H9 (cell line): ENCODE measurements around the gene SCRG1. TPM values are rescaled to one million over a fixed set of nuclear protein-coding genes. Genes with fewer than 3 reads are reported as not detected.

ENCODE experiments used
- DNase-seq: peaks from one replicate; pipeline ENCODE4 v3.0.0-alpha.2; 2017
- H2AFZ ChIP-seq: one replicate; pipeline ENCODE4 v1.6.1; 2013; ENCODE audit warnings: mild to moderate bottlenecking, low read length, control low read depth, moderate library complexity
- H2AK5ac ChIP-seq: 2 replicates; pipeline ENCODE4 v1.6.1; 2013; ENCODE audit warnings: low read length, control low read depth, mixed read lengths; ENCODE audit not compliant: insufficient read length
- H2BK120ac ChIP-seq: one replicate; pipeline ENCODE4 v1.6.1; 2013; ENCODE audit warnings: low read depth, mild to moderate bottlenecking, low read length, control low read depth, inconsistent platforms; ENCODE audit not compliant: poor library complexity, severe bottlenecking
- H2BK12ac ChIP-seq: 2 replicates; pipeline ENCODE4 v1.6.1; 2013; ENCODE audit warnings: low read length, control low read depth, mixed read lengths, low read depth; ENCODE audit not compliant: insufficient read length
- H2BK15ac ChIP-seq: 2 replicates; pipeline ENCODE4 v1.6.1; 2013; ENCODE audit warnings: low read depth, low read length, control low read depth
- H2BK20ac ChIP-seq: one replicate; pipeline ENCODE4 v1.6.1; 2013; ENCODE audit warnings: low read depth, mild to moderate bottlenecking, low read length, control low read depth, inconsistent platforms; ENCODE audit not compliant: poor library complexity, severe bottlenecking
- H2BK5ac ChIP-seq: 2 replicates; pipeline ENCODE4 v1.6.1; 2013; ENCODE audit warnings: low read length, control low read depth, mixed read lengths; ENCODE audit not compliant: insufficient read length
- H3K14ac ChIP-seq: 2 replicates; pipeline ENCODE4 v1.6.1; 2013; ENCODE audit warnings: low read length, control low read depth; ENCODE audit not compliant: insufficient read depth
- H3K18ac ChIP-seq: 2 replicates; pipeline ENCODE4 v1.6.1; 2013; ENCODE audit warnings: low read depth, mild to moderate bottlenecking, mixed read lengths, low read length, control low read depth; ENCODE audit not compliant: insufficient read length
- H3K23ac ChIP-seq: 2 replicates; pipeline ENCODE4 v1.6.1; 2013; ENCODE audit warnings: low read length, control low read depth, mixed read lengths, low read depth; ENCODE audit not compliant: insufficient read length
- H3K23me2 ChIP-seq: 2 replicates; pipeline ENCODE4 v1.6.1; 2013; ENCODE audit warnings: low read depth, mild to moderate bottlenecking, mixed read lengths, low read length, control low read depth; ENCODE audit not compliant: insufficient read length, poor library complexity, severe bottlenecking
- H3K27ac ChIP-seq: 2 replicates; pipeline ENCODE4 v1.5.1; 2013; ENCODE audit warnings: low read length, control low read depth, mixed read lengths, low read depth; ENCODE audit not compliant: insufficient read length
- H3K27me3 ChIP-seq: 2 replicates; pipeline ENCODE4 v1.6.1; 2013; ENCODE audit warnings: low read length, control low read depth, inconsistent platforms; ENCODE audit not compliant: insufficient read depth
- H3K4ac ChIP-seq: 2 replicates; pipeline ENCODE4 v1.6.1; 2013; ENCODE audit warnings: low read depth, mild to moderate bottlenecking, control low read depth, inconsistent platforms, low read length, moderate library complexity
- H3K4me1 ChIP-seq: 2 replicates; pipeline ENCODE4 v1.6.1; 2013; ENCODE audit warnings: low read length, control low read depth, inconsistent platforms; ENCODE audit not compliant: insufficient read depth
- H3K4me2 ChIP-seq: 2 replicates; pipeline ENCODE4 v1.6.1; 2013; ENCODE audit warnings: low read length, control low read depth, mixed read lengths; ENCODE audit not compliant: insufficient read length, insufficient read depth
- H3K56ac ChIP-seq: 2 replicates; pipeline ENCODE4 v1.6.1; 2013; ENCODE audit warnings: low read depth, mild to moderate bottlenecking, mixed read lengths, low read length, control low read depth; ENCODE audit not compliant: insufficient read length
- H3K79me1 ChIP-seq: 2 replicates; pipeline ENCODE4 v1.6.1; 2013; ENCODE audit warnings: low read depth, mild to moderate bottlenecking, moderate library complexity, low read length, control low read depth, inconsistent platforms; ENCODE audit not compliant: insufficient read depth, poor library complexity, severe bottlenecking
- H3K79me2 ChIP-seq: 2 replicates; pipeline ENCODE4 v1.6.1; 2013; ENCODE audit warnings: low read length, control low read depth, inconsistent platforms; ENCODE audit not compliant: insufficient read depth
- H3K9ac ChIP-seq: 2 replicates; pipeline ENCODE4 v1.6.1; 2013; ENCODE audit warnings: low read length, control low read depth, mixed read lengths; ENCODE audit not compliant: insufficient read length; ENCODE audit errors: extremely low read depth
- H3K9me3 ChIP-seq: one replicate; pipeline ENCODE4 v1.6.1; 2013; ENCODE audit warnings: low read depth, low read length, inconsistent platforms; ENCODE audit not compliant: control insufficient read depth
- H3T11ph ChIP-seq: one replicate; pipeline ENCODE4 v1.6.1; 2013; ENCODE audit warnings: mild to moderate bottlenecking, low read length, control low read depth, inconsistent platforms
- H4K20me1 ChIP-seq: one replicate; pipeline ENCODE4 v1.6.1; 2013; ENCODE audit not compliant: control insufficient read depth, insufficient read length, insufficient read depth
- H4K5ac ChIP-seq: 2 replicates; pipeline ENCODE4 v1.6.1; 2013; ENCODE audit warnings: low read depth, mild to moderate bottlenecking, mixed read lengths, low read length, control low read depth; ENCODE audit not compliant: insufficient read length
- H4K8ac ChIP-seq: replicated peaks from 2 replicates; pipeline ENCODE4 v1.6.1; 2013; ENCODE audit warnings: low read length, control low read depth, mixed read lengths, low read depth; ENCODE audit not compliant: insufficient read length
- H4K91ac ChIP-seq: 2 replicates; pipeline ENCODE4 v1.6.1; 2013; ENCODE audit warnings: low read depth, mild to moderate bottlenecking, moderate library complexity, mixed read lengths, low read length, control low read depth; ENCODE audit not compliant: insufficient read length
- H3K27ac Mint-ChIP-seq, 3 experiments: 2 replicates in 2 of 3; 3 replicates in 1 of 3; pipeline ENCODE4 v1.8.0; 2020 to 2021; ENCODE audit warnings: mixed read lengths in 3 of 3, mild to moderate bottlenecking in 1 of 3, moderate library complexity in 1 of 3
- H3K27me3 Mint-ChIP-seq: 2 replicates; pipeline ENCODE4 v1.8.0; 2021; ENCODE audit warnings: low read depth, mild to moderate bottlenecking, moderate library complexity, mixed read lengths
- H3K36me3 Mint-ChIP-seq, 3 experiments: 2 replicates in 2 of 3; 3 replicates in 1 of 3; pipeline ENCODE4 v1.8.0; 2020 to 2021; ENCODE audit warnings: low read depth in 3 of 3, mixed read lengths in 3 of 3; ENCODE audit not compliant: insufficient read depth in 1 of 3
- H3K4me1 Mint-ChIP-seq, 2 experiments: 2 replicates each; pipeline ENCODE4 v1.8.0; 2020; ENCODE audit warnings: mixed read lengths in 2 of 2
- H3K4me3 Mint-ChIP-seq, 2 experiments: 2 replicates in 1 of 2; 3 replicates in 1 of 2; pipeline ENCODE4 v1.8.0; 2020 to 2021; ENCODE audit warnings: mild to moderate bottlenecking in 2 of 2, mixed read lengths in 2 of 2, moderate library complexity in 1 of 2
- H3K9me3 Mint-ChIP-seq, 2 experiments: 2 replicates in 1 of 2; 3 replicates in 1 of 2; pipeline ENCODE4 v1.8.0; 2020; ENCODE audit warnings: mild to moderate bottlenecking in 2 of 2, mixed read lengths in 2 of 2, moderate library complexity in 1 of 2
- CTCF ChIP-seq: fragments of 200-600 bp; sonication (generic); conservative IDR thresholded peaks from 3 replicates; pipeline ENCODE4 v1.8.0; 2021; ENCODE audit warnings: antibody characterized with exemption, mild to moderate bottlenecking
- total RNA-seq: library from RNA; stranded (reverse); gene quantifications from 2 replicates; pipeline ENCODE4 v1.2.1, GENCODE V29; 2021

SCRG1 gene
- total RNA-seq, 1 experiment from 2014 or later: not detected

DNA sequence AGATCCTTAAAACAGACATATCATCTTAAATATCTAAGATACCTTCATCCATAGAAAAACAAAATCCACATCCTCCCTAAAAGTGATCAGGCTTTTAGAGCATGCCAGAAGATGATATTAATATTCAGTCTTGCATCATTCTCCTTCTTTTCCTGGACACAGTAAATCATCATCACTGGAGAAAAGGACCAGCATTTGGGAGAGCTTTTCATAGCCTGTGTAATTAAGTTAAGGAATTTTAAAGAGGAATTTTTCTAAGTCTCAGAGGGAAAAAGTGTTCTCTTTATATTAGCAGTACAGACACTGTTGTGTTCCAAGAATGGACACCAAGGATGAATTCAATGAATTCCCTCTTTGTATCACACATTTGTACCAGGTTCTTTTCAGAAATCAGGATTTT lies 696 bp downstream of the SCRG1 start:
- H2BK20ac ChIP-seq: no peak overlapping the region
- H3K18ac ChIP-seq: no peak overlapping the region
- no peak overlapping the region for H2BK5ac ChIP-seq
- H4K5ac ChIP-seq: no peak overlapping the region
- no peak overlapping the region for H3K14ac ChIP-seq
- Mint-ChIP-seq H3K4me3 (no peak overlapping the region), H3K27ac (no peak overlapping the region), H3K27me3 (no peaks in the 10 kb centered on the region), H3K9me3 (no peaks in the 10 kb centered on the region; a peak in 1 of 5 replicates), H3K36me3 (no peaks in the 10 kb centered on the region; a peak in 1 of 7 replicates), H3K4me1 (no peaks in the 10 kb centered on the region)
- H3K23me2 ChIP-seq: no peaks in the 10 kb centered on the region
- H3K56ac ChIP-seq: no peak overlapping the region
- no peak for DNase-seq
- H3K27ac ChIP-seq: no peak overlapping the region
- H3K27me3 ChIP-seq: no peaks in the 10 kb centered on the region
- H4K91ac ChIP-seq: no peak overlapping the region
- H3K23ac ChIP-seq: no peak overlapping the region
- no peaks in the 10 kb centered on the region for H3K79me2 ChIP-seq
- H4K20me1 ChIP-seq: no peaks in the 10 kb centered on the region
- no peak for TF ChIP-seq CTCF
- H2AK5ac ChIP-seq: no peak overlapping the region
- no peaks in the 10 kb centered on the region for H3K9me3 ChIP-seq
- H3K4me2 ChIP-seq: no peak overlapping the region
- no peak overlapping the region for H2BK120ac ChIP-seq
- H3K9ac ChIP-seq: no peak overlapping the region
- H4K8ac ChIP-seq: no peak overlapping the region
- no peaks in the 10 kb centered on the region for H3K79me1 ChIP-seq
- no peaks in the 10 kb centered on the region for H3K4me1 ChIP-seq
- no peak overlapping the region for H2AFZ ChIP-seq
- H2BK12ac ChIP-seq: no peak overlapping the region
- no peak overlapping the region for H2BK15ac ChIP-seq
- H3T11ph ChIP-seq: no peak overlapping the region
- H3K4ac ChIP-seq: no peak overlapping the region
